ENCODE data around the gene IL6ST.

DNA sequence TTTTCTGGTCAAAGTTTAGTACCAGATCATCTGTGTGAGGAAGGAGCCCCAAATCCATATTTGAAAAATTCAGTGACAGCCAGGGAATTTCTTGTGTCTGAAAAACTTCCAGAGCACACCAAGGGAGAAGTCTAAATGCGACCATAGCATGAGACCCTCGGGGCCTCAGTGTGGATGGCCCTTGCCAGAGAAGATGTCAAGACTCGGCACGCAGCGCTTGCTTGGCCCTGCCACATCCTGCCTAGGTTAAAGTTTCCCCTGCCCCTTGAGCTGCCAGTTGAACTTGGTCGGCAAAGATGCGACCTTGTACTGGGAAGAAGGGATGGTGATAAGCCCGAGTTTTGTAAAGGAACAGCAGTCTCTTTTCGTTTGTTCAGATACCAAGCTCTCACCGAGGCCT is 77.8 kb downstream of the IL6ST start:
- TF ChIP-seq POLR2A (IDR thresholded peaks at IDR 0.05; ENCODE audit: low read depth) = no peak
- TF ChIP-seq, protein P1, sequence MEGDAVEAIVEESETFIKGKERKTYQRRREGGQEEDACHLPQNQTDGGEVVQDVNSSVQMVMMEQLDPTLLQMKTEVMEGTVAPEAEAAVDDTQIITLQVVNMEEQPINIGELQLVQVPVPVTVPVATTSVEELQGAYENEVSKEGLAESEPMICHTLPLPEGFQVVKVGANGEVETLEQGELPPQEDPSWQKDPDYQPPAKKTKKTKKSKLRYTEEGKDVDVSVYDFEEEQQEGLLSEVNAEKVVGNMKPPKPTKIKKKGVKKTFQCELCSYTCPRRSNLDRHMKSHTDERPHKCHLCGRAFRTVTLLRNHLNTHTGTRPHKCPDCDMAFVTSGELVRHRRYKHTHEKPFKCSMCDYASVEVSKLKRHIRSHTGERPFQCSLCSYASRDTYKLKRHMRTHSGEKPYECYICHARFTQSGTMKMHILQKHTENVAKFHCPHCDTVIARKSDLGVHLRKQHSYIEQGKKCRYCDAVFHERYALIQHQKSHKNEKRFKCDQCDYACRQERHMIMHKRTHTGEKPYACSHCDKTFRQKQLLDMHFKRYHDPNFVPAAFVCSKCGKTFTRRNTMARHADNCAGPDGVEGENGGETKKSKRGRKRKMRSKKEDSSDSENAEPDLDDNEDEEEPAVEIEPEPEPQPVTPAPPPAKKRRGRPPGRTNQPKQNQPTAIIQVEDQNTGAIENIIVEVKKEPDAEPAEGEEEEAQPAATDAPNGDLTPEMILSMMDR (IDR thresholded peaks at IDR 0.05) = no peak
- no peak for TF ChIP-seq POLR2AphosphoS5 (IDR thresholded peaks at IDR 0.05)
- TF ChIP-seq EP300 (IDR thresholded peaks at IDR 0.05) = no peak
